Muscle layer of colon (tissue), 2 donors: Measurements from ENCODE around the gene HTR2B.
"Not testable (repeated sequence)": the region's sequence is repeated elsewhere in the genome, so short reads cannot be mapped to it uniquely, and the experiment has no call there.

Experiments
- H3K27ac ChIP-seq: one replicate; pipeline ENCODE4 v1.7.0; 2013; ENCODE audit warnings: low read depth, mild to moderate bottlenecking, low read length, moderate library complexity
- H3K27me3 ChIP-seq, 2 donors: one replicate each; pipeline ENCODE4 v1.7.0; 2013; ENCODE audit warnings: low read length in 2 of 2, mild to moderate bottlenecking in 2 of 2; ENCODE audit not compliant: insufficient read depth in 2 of 2, control insufficient read depth in 1 of 2
- H3K36me3 ChIP-seq: one replicate; pipeline ENCODE4 v1.7.0; 2013; ENCODE audit warnings: mild to moderate bottlenecking, low read length; ENCODE audit not compliant: insufficient read depth
- H3K4me1 ChIP-seq: one replicate; pipeline ENCODE4 v1.7.0; 2013; ENCODE audit warnings: mild to moderate bottlenecking, low read length; ENCODE audit not compliant: insufficient read depth
- H3K4me3 ChIP-seq, 2 donors: one replicate each; pipeline ENCODE4 v1.7.0; 2013; ENCODE audit warnings: low read length in 2 of 2, low read depth in 1 of 2, mild to moderate bottlenecking in 1 of 2, moderate library complexity in 1 of 2
- H3K9ac ChIP-seq: one replicate; pipeline ENCODE4 v1.7.0; 2013; ENCODE audit warnings: low read length
- H3K9me3 ChIP-seq: one replicate; pipeline ENCODE4 v1.7.0; 2013; ENCODE audit warnings: mild to moderate bottlenecking, low read length
- donor health status: abdominal sarcoma.
- donor health status: Adenocarcinoma of cecum.

Gene HTR2B

DNA sequence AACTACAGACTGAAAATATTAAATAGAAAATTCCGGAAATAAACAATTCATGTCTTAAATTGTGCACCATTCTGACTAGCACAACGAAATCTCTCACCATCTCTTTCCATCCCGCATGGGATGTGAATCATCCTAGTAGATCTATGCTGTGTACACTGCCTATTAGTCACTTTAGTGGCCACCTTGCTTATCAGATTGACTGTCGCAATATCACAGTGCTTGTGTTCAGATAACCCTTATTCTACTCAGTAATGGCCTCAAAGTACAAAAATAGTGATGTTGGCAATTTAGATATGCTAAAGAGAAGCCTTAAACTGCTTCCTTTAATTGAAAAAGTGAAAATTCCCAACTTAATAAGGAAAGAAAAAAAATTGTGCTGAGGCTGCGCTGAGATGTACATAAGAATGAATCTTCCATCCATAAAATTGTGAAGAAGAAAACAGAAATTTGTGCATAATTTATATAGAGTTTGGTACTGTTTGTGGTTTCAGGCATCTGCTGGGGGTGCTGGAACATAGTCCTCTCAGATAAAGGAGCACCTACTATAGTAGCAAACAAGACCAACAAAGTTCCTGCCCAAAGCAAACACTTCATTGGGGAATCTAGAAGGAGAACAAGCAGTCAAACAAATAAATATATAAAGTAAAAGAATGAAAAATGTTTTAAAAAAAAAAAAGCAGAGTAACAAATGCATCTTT lies 56.2 kb downstream of the HTR2B start:
- Histone ChIP-seq H3K27ac (no peak overlapping the region), H3K36me3 (peaks cover 64% of the 10 kb centered on the region), H3K9me3 (no peaks in the 10 kb centered on the region)

DNA sequence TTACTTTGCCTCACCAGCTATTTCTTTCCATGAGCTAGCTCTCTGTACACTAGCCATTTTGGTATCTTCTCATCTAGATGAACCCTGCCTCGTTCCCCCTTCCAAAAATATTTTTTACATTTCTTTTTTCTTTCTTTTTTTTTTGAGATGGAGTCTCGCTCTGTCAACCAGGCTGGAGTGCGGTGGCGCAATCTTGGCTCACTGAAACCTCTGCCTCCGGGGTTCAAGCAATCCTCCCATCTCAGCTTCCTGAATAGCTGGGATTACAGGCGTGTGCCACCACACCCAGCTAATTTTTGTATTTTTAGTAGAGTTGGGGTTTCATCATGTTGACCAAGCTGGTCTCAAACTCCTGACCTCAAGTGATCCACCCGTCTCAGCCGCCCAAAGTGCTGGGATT lies 57.3 kb downstream of the HTR2B start:
- not testable (repeated sequence) for H3K9me3 ChIP-seq, H3K4me3 ChIP-seq, H3K9ac ChIP-seq, H3K27me3 ChIP-seq, H3K27ac ChIP-seq, H3K4me1 ChIP-seq
- peaks cover 67% of the 10 kb centered on the region for H3K36me3 ChIP-seq

More for the DNA sequence above, 56.2 kb downstream of the HTR2B start:
- Histone ChIP-seq H3K4me1 (no peaks in the 10 kb centered on the region), H3K4me3 (no peak overlapping the region), H3K27me3 (no peaks in the 10 kb centered on the region), H3K9ac (no peak overlapping the region)

DNA sequence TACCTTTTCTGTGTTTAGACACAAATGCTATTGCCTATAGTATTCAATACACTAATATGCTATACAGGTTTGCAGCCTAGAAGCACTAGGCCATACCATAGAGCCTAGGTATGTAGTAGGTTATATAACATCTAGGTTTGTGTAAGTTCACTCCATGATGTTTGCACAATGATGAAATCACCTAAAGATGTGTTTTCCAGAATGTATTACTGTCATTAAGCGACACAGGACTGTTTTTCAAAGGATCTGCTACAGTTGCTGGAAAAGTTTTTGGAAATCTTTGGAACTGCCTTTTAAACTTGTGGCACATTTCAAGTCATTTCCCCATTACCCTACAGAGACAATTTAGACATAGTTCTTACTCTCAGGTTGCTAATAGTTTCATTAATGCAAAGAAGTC lies 58.9 kb downstream of the HTR2B start:
- no peak overlapping the region for H3K4me3 ChIP-seq
- H3K9ac ChIP-seq, result no peak overlapping the region
- peaks cover 73% of the 10 kb centered on the region for H3K36me3 ChIP-seq
- H3K27me3 ChIP-seq, result no peaks in the 10 kb centered on the region
- H3K4me1 ChIP-seq, result no peaks in the 10 kb centered on the region
- H3K27ac ChIP-seq, result no peak overlapping the region
- H3K9me3 ChIP-seq, result no peaks in the 10 kb centered on the region

DNA sequence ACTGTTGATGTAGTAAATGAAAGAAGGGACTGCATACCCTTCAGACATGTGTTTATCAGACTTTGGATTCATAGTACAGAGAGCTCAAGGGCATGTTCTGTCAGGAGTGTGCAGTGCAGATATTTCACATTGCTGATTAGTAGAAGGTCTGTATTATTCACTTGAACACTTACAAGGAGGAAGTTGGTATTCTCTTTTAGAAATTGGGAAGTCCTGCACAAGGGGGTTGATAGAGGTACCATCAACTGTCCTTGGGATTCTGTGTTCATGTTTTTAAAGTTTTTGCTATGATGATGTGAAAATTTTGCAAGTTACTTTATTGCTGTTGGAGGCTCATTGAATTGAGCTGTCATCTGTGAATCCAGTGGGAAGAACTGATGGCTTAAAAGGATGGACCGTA lies 61.5 kb downstream of the HTR2B start:
- Histone ChIP-seq H3K27ac (no peak overlapping the region), H3K9me3 (no peaks in the 10 kb centered on the region), H3K4me3 (no peak overlapping the region), H3K4me1 (peaks cover 20% of the 10 kb centered on the region), H3K27me3 (no peaks in the 10 kb centered on the region), H3K9ac (no peak overlapping the region), H3K36me3 (peaks cover 65% of the 10 kb centered on the region)

DNA sequence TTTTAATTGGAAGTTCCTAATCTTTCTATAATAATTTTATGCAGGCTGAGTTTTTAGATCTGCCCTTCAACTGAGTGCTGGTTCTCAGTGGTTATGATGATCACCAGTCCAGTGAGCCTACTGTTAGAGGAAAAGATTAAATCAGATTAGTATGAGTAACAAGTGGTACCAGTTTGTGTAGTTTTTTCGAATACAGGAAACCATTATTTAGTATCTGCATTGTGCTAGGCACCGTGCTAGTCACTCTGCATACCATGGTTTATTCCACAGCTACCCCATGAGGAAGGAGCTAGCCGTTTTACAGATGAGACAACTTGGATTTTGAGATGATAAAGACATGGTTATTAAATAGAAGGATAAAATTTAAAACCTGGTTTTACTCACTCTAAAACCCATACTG lies 62.1 kb downstream of the HTR2B start:
- no peak overlapping the region for H3K4me3 ChIP-seq
- H3K36me3 ChIP-seq, result peaks cover 59% of the 10 kb centered on the region
- no peak overlapping the region for H3K9ac ChIP-seq
- H3K27ac ChIP-seq, result no peak overlapping the region
- H3K4me1 ChIP-seq, result peaks cover 26% of the 10 kb centered on the region
- no peaks in the 10 kb centered on the region for H3K9me3 ChIP-seq
- no peaks in the 10 kb centered on the region for H3K27me3 ChIP-seq

DNA sequence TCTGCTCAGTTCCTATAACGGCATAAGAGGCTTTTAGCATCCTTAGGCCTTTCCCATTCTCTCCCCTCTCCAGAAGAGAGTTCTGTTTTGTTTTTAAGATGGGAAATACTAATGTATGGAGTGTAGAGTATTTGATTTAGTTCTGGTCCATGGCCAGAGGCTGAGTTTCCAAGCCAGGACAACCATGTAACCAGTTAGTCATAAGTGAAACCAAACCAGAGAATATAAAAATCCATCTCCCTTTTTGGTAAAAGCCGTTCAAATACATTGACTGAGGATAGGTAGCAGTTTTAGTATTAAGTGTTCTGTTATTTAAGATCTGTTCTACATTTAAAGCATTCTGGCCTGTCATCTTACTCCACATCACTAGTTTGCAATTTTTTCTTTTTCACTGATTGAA lies 65.1 kb downstream of the HTR2B start:
- Histone ChIP-seq H3K36me3 (peaks cover 37% of the 10 kb centered on the region), H3K9ac (no peak overlapping the region), H3K4me1 (peaks cover 32% of the 10 kb centered on the region), H3K27me3 (no peaks in the 10 kb centered on the region), H3K4me3 (no peak overlapping the region), H3K9me3 (no peaks in the 10 kb centered on the region), H3K27ac (no peak overlapping the region)

DNA sequence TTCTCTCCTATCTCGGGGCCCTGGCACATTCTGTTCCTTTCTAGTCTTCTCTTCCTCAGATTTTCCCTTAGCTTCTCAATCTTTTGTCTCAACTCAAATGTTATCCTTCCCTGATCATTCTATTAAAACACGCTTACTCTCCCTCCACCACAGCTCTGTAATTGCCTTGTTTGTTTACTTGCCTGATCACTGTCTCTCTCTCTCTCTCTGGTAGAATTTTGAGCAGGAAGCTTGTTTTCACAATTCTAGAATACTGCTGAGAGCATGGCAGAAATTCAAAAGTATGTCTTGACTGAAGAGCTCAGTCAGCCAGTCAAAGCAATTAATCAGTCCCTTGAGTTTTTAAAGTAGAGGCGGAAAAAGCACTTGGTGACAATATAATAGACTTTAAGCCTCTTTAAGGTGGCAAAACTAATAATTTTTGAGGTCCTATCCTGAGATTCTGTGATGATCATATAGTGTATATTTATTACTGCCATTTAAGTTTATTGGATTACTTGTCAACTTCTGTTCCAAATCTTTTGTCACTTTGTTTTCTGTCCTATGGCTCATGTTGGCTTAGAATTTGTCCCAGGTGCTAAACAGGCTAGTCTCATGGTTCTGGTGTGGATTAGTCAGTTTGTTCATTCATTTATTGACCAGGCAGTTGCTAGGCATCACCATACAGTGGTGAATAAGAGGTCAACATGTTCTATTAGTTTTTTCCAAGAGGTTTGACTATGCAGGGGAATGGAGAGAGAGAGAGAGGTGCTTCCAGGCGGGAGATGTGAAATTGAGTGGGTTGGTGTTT lies 65.9 kb downstream of the HTR2B start:
- peaks cover 32% of the 10 kb centered on the region for H3K4me1 ChIP-seq
- H3K36me3 ChIP-seq, result peaks cover 29% of the 10 kb centered on the region
- no peak overlapping the region for H3K27ac ChIP-seq
- no peaks in the 10 kb centered on the region for H3K27me3 ChIP-seq
- H3K9me3 ChIP-seq, result no peaks in the 10 kb centered on the region
- no peak overlapping the region for H3K9ac ChIP-seq
- no peak overlapping the region for H3K4me3 ChIP-seq
